HL-60 (cell line): ENCODE data around the gene SPEM1.

Source experiments
- DNase-seq, 2 experiments: peaks; one replicate each; pipeline ENCODE4 v3.0.0-alpha.2; 2010 to 2020; ENCODE audit warnings: low read depth in 1 of 2, low spot score in 1 of 2
- H3K27ac ChIP-seq: fragments of 250-450 bp; sonication (Bioruptor Pico); replicated peaks from 2 replicates; pipeline ENCODE4 v1.5.1; 2020; ENCODE audit warnings: mild to moderate bottlenecking, moderate library complexity
- H3K27me3 ChIP-seq: fragments of 250-450 bp; sonication (Bioruptor Pico); 2 replicates; pipeline ENCODE4 v1.5.1; 2021; ENCODE audit warnings: mild to moderate bottlenecking, moderate library complexity; ENCODE audit not compliant: insufficient read depth, poor library complexity, severe bottlenecking
- H3K4me3 ChIP-seq: replicated peaks from 2 replicates; pipeline ENCODE4 v1.5.1; 2011; ENCODE audit warnings: mild to moderate bottlenecking, control low read depth, low read length; ENCODE audit not compliant: insufficient read depth
- CTCF ChIP-seq: IDR thresholded peaks from one replicate; pipeline ENCODE4 v1.5.1; 2011; ENCODE audit warnings: low read length, control low read depth, inconsistent platforms; ENCODE audit not compliant: insufficient read depth
- GABPA ChIP-seq: IDR thresholded peaks from 2 replicates; pipeline ENCODE4 v1.6.1; 2012; ENCODE audit warnings: low read depth
- POLR2AphosphoS5 ChIP-seq: IDR thresholded peaks from 2 replicates; pipeline ENCODE4 v1.6.1; 2012; ENCODE audit warnings: low read depth
- REST ChIP-seq: IDR thresholded peaks from 2 replicates; pipeline ENCODE4 v1.6.1; 2012; ENCODE audit warnings: low read depth; ENCODE audit not compliant: insufficient replicate concordance
- SPI1 ChIP-seq: IDR thresholded peaks from 2 replicates; pipeline ENCODE4 v1.6.1; 2012; ENCODE audit warnings: low read depth, mild to moderate bottlenecking, borderline replicate concordance

Gene SPEM1

GRCh38 chr17:7408252-7408727 lies 11.8 kb upstream of the SPEM1 start:
- no peak for DNase-seq
- H3K27me3 ChIP-seq, result peaks cover 2% of the 10 kb centered on the region
- H3K27ac ChIP-seq, result no peak overlapping the region
- TF ChIP-seq REST (no peak), POLR2AphosphoS5 (no peak), SPI1 (no peak), CTCF (no peak), GABPA (no peak)
- H3K4me3 ChIP-seq, result no peak overlapping the region

- H3K4me3 ChIP-seq, result no peak overlapping the region
- TF ChIP-seq CTCF (no peak), SPI1 (no peak), POLR2AphosphoS5 (no peak), REST (no peak), GABPA (no peak)
- H3K27ac ChIP-seq, result no peak overlapping the region
- peaks cover 2% of the 10 kb centered on the region for H3K27me3 ChIP-seq
- no peak for DNase-seq
These were observed 11.3 kb upstream of the SPEM1 start for GRCh38 chr17:7408863-7409262.

- Histone ChIP-seq H3K4me3 (no peak overlapping the region), H3K27ac (no peak overlapping the region), H3K27me3 (peaks cover 2% of the 10 kb centered on the region)
- DNase-seq, result no peak
- TF ChIP-seq GABPA, result no peak
- no peak for TF ChIP-seq CTCF
- TF ChIP-seq SPI1, result no peak
- no peak for TF ChIP-seq REST
- no peak for TF ChIP-seq POLR2AphosphoS5
These were observed 10.4 kb upstream of the SPEM1 start for GRCh38 chr17:7409716-7410115.
